ENCODE measurements around the gene KRT24.

DNA sequence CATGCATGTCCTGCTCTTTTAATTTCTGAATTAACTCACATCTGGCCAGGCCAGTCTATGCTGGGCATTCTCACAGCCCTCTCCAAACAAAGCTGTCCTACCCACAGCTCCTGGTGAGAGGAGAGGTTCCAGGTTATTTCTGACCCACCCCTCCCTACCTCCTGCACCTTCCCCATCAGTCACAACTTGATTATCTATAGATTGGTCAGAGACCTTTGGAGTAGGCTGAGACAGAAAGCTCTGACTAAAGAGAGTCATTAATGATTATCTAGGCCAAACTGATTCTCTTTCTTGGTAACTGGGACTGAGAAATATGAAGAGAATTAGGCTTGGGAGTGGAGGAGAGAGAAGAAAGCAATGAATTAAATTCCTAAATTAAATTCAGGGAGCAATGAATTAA lies 37.2 kb downstream of the KRT24 start:
- no peak for TF ChIP-seq POLR2A (IDR thresholded peaks at IDR 0.05)
- TF ChIP-seq, protein P1, sequence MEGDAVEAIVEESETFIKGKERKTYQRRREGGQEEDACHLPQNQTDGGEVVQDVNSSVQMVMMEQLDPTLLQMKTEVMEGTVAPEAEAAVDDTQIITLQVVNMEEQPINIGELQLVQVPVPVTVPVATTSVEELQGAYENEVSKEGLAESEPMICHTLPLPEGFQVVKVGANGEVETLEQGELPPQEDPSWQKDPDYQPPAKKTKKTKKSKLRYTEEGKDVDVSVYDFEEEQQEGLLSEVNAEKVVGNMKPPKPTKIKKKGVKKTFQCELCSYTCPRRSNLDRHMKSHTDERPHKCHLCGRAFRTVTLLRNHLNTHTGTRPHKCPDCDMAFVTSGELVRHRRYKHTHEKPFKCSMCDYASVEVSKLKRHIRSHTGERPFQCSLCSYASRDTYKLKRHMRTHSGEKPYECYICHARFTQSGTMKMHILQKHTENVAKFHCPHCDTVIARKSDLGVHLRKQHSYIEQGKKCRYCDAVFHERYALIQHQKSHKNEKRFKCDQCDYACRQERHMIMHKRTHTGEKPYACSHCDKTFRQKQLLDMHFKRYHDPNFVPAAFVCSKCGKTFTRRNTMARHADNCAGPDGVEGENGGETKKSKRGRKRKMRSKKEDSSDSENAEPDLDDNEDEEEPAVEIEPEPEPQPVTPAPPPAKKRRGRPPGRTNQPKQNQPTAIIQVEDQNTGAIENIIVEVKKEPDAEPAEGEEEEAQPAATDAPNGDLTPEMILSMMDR (IDR thresholded peaks at IDR 0.05) = no peak
